ENCODE data around the gene KPNB1.

- TF ChIP-seq BHLHE40 (IDR thresholded peaks at IDR 0.05; ENCODE audit: borderline replicate concordance) = no peak
- TF ChIP-seq NFRKB (IDR thresholded peaks at IDR 0.05) = no peak
- no peak for TF ChIP-seq PKNOX1 (IDR thresholded peaks at IDR 0.05)
- TF ChIP-seq ZNF384 (IDR thresholded peaks at IDR 0.05) = no peak
- no peak for TF ChIP-seq TARDBP (IDR thresholded peaks at IDR 0.05)
- TF ChIP-seq FOXM1 (IDR thresholded peaks at IDR 0.05; ENCODE audit: borderline replicate concordance) = no peak
- TF ChIP-seq ELF4 (IDR thresholded peaks at IDR 0.05) = no peak
- no peak for TF ChIP-seq FOXK2 (IDR thresholded peaks at IDR 0.05)
Observed at GRCh38 chr17:47713980-47714700, 64.4 kb downstream of the KPNB1 start.
